Measurements from ENCODE around the gene KRTAP25-1.

Gene KRTAP25-1

GRCh38 chr21:30289215-30289614 lies at the start of gene KRTAP25-1:
KRTAP25-1 (minus strand) TSS chr21:30289514; CDS start chr21:30289490, 24 bp downstream.
- no peaks in the 10 kb centered on the region for H3K27me3 ChIP-seq (ENCODE audit: insufficient read depth, insufficient read length)
- no peaks in the 10 kb centered on the region for H3K9me3 ChIP-seq (ENCODE audit: insufficient read depth, low read length)
- H3K36me3 ChIP-seq (ENCODE audit: insufficient read depth, insufficient read length, low read length): no peaks in the 10 kb centered on the region
- no peak within 1 kb of the TSS for H3K4me3 ChIP-seq (ENCODE audit: insufficient read length, low read depth)
- no peak within 1 kb of the TSS for H3K9ac ChIP-seq (ENCODE audit: insufficient read length, low read depth)
- no peak for TF ChIP-seq ZNF274 (IDR thresholded peaks at IDR 0.05; ENCODE audit: low read depth, low read length)
- TF ChIP-seq SUZ12 (IDR thresholded peaks at IDR 0.05; ENCODE audit: extremely low read depth, insufficient read depth, insufficient read length): no peak
- no peak for TF ChIP-seq YY1 (IDR thresholded peaks at IDR 0.05; ENCODE audit: insufficient read depth, insufficient read length)
- no peaks in the 10 kb centered on the region for H3K4me1 ChIP-seq (ENCODE audit: insufficient read depth, insufficient read length)
- no peak for DNase-seq (ENCODE audit: low read depth, low spot score)

GRCh38 chr21:30338717-30339116 lies 49.4 kb upstream of the KRTAP25-1 start:
- Histone ChIP-seq H3K9me3 (ENCODE audit: insufficient read depth, low read length) (no peaks in the 10 kb centered on the region), H3K4me1 (ENCODE audit: insufficient read depth, insufficient read length) (no peaks in the 10 kb centered on the region), H3K36me3 (ENCODE audit: insufficient read depth, insufficient read length, low read length) (no peaks in the 10 kb centered on the region), H3K27me3 (ENCODE audit: insufficient read depth, insufficient read length) (no peaks in the 10 kb centered on the region), H3K9ac (ENCODE audit: insufficient read length, low read depth) (no peak overlapping the region), H3K4me3 (ENCODE audit: insufficient read length, low read depth) (no peak overlapping the region)
- TF ChIP-seq YY1 (IDR thresholded peaks at IDR 0.05; ENCODE audit: insufficient read depth, insufficient read length): no peak
- TF ChIP-seq SUZ12 (IDR thresholded peaks at IDR 0.05; ENCODE audit: extremely low read depth, insufficient read depth, insufficient read length): no peak
- TF ChIP-seq ZNF274 (IDR thresholded peaks at IDR 0.05; ENCODE audit: low read depth, low read length): no peak
- DNase-seq (ENCODE audit: low read depth, low spot score): no peak

GRCh38 chr21:30337772-30338171 lies 48.5 kb upstream of the KRTAP25-1 start:
- Histone ChIP-seq H3K9me3 (ENCODE audit: insufficient read depth, low read length) (no peaks in the 10 kb centered on the region), H3K9ac (ENCODE audit: insufficient read length, low read depth) (no peak overlapping the region), H3K4me1 (ENCODE audit: insufficient read depth, insufficient read length) (no peaks in the 10 kb centered on the region), H3K27me3 (ENCODE audit: insufficient read depth, insufficient read length) (no peaks in the 10 kb centered on the region), H3K36me3 (ENCODE audit: insufficient read depth, insufficient read length, low read length) (no peaks in the 10 kb centered on the region), H3K4me3 (ENCODE audit: insufficient read length, low read depth) (no peak overlapping the region)
- TF ChIP-seq YY1 (IDR thresholded peaks at IDR 0.05; ENCODE audit: insufficient read depth, insufficient read length): no peak
- no peak for TF ChIP-seq SUZ12 (IDR thresholded peaks at IDR 0.05; ENCODE audit: extremely low read depth, insufficient read depth, insufficient read length)
- TF ChIP-seq ZNF274 (IDR thresholded peaks at IDR 0.05; ENCODE audit: low read depth, low read length): no peak
- no peak for DNase-seq (ENCODE audit: low read depth, low spot score)

- Histone ChIP-seq H3K9ac (ENCODE audit: insufficient read length, low read depth) (no peak within 1 kb of the TSS), H3K36me3 (ENCODE audit: insufficient read depth, insufficient read length, low read length) (no peaks in the 10 kb centered on the region), H3K27me3 (ENCODE audit: insufficient read depth, insufficient read length) (no peaks in the 10 kb centered on the region), H3K9me3 (ENCODE audit: insufficient read depth, low read length) (no peaks in the 10 kb centered on the region), H3K4me1 (ENCODE audit: insufficient read depth, insufficient read length) (no peaks in the 10 kb centered on the region), H3K4me3 (ENCODE audit: insufficient read length, low read depth) (no peak within 1 kb of the TSS)
- no peak for DNase-seq (ENCODE audit: low read depth, low spot score)
- TF ChIP-seq ZNF274 (IDR thresholded peaks at IDR 0.05; ENCODE audit: low read depth, low read length) (no peak), YY1 (IDR thresholded peaks at IDR 0.05; ENCODE audit: insufficient read depth, insufficient read length) (no peak), SUZ12 (IDR thresholded peaks at IDR 0.05; ENCODE audit: extremely low read depth, insufficient read depth, insufficient read length) (no peak)
These were observed 48.0 kb upstream of the KRTAP25-1 start, which contains the start of gene KRTAP27-1 for GRCh38 chr21:30337276-30337744. KRTAP27-1 (minus strand) TSS chr21:30337694; CDS start chr21:30337668, 26 bp downstream.

GRCh38 chr21:30336596-30336995 lies 47.3 kb upstream of the KRTAP25-1 start:
- no peaks in the 10 kb centered on the region for H3K4me1 ChIP-seq (ENCODE audit: insufficient read depth, insufficient read length)
- H3K9ac ChIP-seq (ENCODE audit: insufficient read length, low read depth): no peak overlapping the region
- no peaks in the 10 kb centered on the region for H3K9me3 ChIP-seq (ENCODE audit: insufficient read depth, low read length)
- no peak for TF ChIP-seq YY1 (IDR thresholded peaks at IDR 0.05; ENCODE audit: insufficient read depth, insufficient read length)
- TF ChIP-seq ZNF274 (IDR thresholded peaks at IDR 0.05; ENCODE audit: low read depth, low read length): no peak
- TF ChIP-seq SUZ12 (IDR thresholded peaks at IDR 0.05; ENCODE audit: extremely low read depth, insufficient read depth, insufficient read length): no peak
- no peaks in the 10 kb centered on the region for H3K27me3 ChIP-seq (ENCODE audit: insufficient read depth, insufficient read length)
- H3K4me3 ChIP-seq (ENCODE audit: insufficient read length, low read depth): no peak overlapping the region
- DNase-seq (ENCODE audit: low read depth, low spot score): no peak
- H3K36me3 ChIP-seq (ENCODE audit: insufficient read depth, insufficient read length, low read length): no peaks in the 10 kb centered on the region

- Histone ChIP-seq H3K27me3 (ENCODE audit: insufficient read depth, insufficient read length) (no peaks in the 10 kb centered on the region), H3K4me3 (ENCODE audit: insufficient read length, low read depth) (no peak overlapping the region), H3K9ac (ENCODE audit: insufficient read length, low read depth) (no peak overlapping the region), H3K9me3 (ENCODE audit: insufficient read depth, low read length) (no peaks in the 10 kb centered on the region), H3K4me1 (ENCODE audit: insufficient read depth, insufficient read length) (no peaks in the 10 kb centered on the region), H3K36me3 (ENCODE audit: insufficient read depth, insufficient read length, low read length) (no peaks in the 10 kb centered on the region)
- DNase-seq (ENCODE audit: low read depth, low spot score): no peak
- TF ChIP-seq SUZ12 (IDR thresholded peaks at IDR 0.05; ENCODE audit: extremely low read depth, insufficient read depth, insufficient read length) (no peak), ZNF274 (IDR thresholded peaks at IDR 0.05; ENCODE audit: low read depth, low read length) (no peak), YY1 (IDR thresholded peaks at IDR 0.05; ENCODE audit: insufficient read depth, insufficient read length) (no peak)
These were observed 44.4 kb upstream of the KRTAP25-1 start for GRCh38 chr21:30333736-30334135.

- no peaks in the 10 kb centered on the region for H3K4me1 ChIP-seq (ENCODE audit: insufficient read depth, insufficient read length)
- H3K9ac ChIP-seq (ENCODE audit: insufficient read length, low read depth): no peak overlapping the region
- DNase-seq (ENCODE audit: low read depth, low spot score): no peak
- H3K4me3 ChIP-seq (ENCODE audit: insufficient read length, low read depth): no peak overlapping the region
- H3K36me3 ChIP-seq (ENCODE audit: insufficient read depth, insufficient read length, low read length): no peaks in the 10 kb centered on the region
- TF ChIP-seq ZNF274 (IDR thresholded peaks at IDR 0.05; ENCODE audit: low read depth, low read length): no peak
- no peak for TF ChIP-seq SUZ12 (IDR thresholded peaks at IDR 0.05; ENCODE audit: extremely low read depth, insufficient read depth, insufficient read length)
- no peak for TF ChIP-seq YY1 (IDR thresholded peaks at IDR 0.05; ENCODE audit: insufficient read depth, insufficient read length)
- no peaks in the 10 kb centered on the region for H3K27me3 ChIP-seq (ENCODE audit: insufficient read depth, insufficient read length)
- no peaks in the 10 kb centered on the region for H3K9me3 ChIP-seq (ENCODE audit: insufficient read depth, low read length)
These were observed 43.4 kb upstream of the KRTAP25-1 start for GRCh38 chr21:30332681-30333080.
